ENCODE results near the gene AHCTF1. TPM values are rescaled to one million over a fixed set of nuclear protein-coding genes. Genes with fewer than 3 reads are reported as not detected.
"Not testable (repeated sequence)": the region's sequence is repeated elsewhere in the genome, so short reads cannot be mapped to it uniquely, and the experiment has no call there.

Gene AHCTF1
- total RNA-seq, 6 donors from 2014 or later, result 22.2 to 40.9 (median 29.7) TPM

DNA sequence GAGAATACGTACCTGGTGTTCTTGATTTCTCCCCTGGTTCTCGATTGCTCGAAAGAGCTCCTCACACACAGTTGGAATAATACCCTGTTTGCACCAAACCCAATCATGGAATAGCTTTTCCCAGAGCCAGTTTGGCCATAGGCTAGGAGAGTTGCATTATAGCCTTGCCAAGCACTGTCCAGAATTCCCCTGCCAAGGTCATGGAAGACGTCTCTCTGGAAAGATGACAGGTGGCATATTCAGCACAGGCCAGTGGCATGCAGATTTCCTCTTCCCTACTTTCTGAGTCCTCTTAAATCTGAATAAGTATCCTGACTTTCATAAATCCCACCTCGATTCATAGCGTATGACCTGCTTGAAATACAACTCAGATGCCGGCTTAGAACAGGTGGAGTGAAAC, 111.1 kb downstream of the AHCTF1 start:
- H3K4me3 ChIP-seq, result no peak overlapping the region
- DNase-seq (no peak), ATAC-seq (ENCODE audit: low FRiP score in 2 of 2) (no peak)
- H3K4me1 ChIP-seq, result no peaks in the 10 kb centered on the region
- H3K27me3 ChIP-seq, result no peaks in the 10 kb centered on the region
- no peaks in the 10 kb centered on the region for H3K36me3 ChIP-seq
- H3K27ac ChIP-seq, result no peak overlapping the region
- no peak for TF ChIP-seq POLR2A (IDR thresholded peaks at IDR 0.05)
- no peak for TF ChIP-seq POLR2AphosphoS5 (IDR thresholded peaks at IDR 0.05)
- no peak for TF ChIP-seq EP300 (IDR thresholded peaks at IDR 0.05)
- TF ChIP-seq CTCF (IDR thresholded peaks at IDR 0.05), result no peak
- 78 to 91% methylated on average over 7 of the region's 7 CpGs for WGBS, 2 donors
- no peaks in the 10 kb centered on the region for H3K9me3 ChIP-seq

GRCh38 chr1:246817778-246818177, 114.0 kb downstream of the AHCTF1 start:
- H3K36me3 ChIP-seq; H3K9me3 ChIP-seq; H3K4me3 ChIP-seq; ATAC-seq (ENCODE audit: low FRiP score in 2 of 2); H3K4me1 ChIP-seq; DNase-seq; H3K27me3 ChIP-seq; H3K27ac ChIP-seq: not testable (repeated sequence)
- 71 to 83% methylated on average over 3 of the region's 9 CpGs for WGBS, 2 donors

DNA sequence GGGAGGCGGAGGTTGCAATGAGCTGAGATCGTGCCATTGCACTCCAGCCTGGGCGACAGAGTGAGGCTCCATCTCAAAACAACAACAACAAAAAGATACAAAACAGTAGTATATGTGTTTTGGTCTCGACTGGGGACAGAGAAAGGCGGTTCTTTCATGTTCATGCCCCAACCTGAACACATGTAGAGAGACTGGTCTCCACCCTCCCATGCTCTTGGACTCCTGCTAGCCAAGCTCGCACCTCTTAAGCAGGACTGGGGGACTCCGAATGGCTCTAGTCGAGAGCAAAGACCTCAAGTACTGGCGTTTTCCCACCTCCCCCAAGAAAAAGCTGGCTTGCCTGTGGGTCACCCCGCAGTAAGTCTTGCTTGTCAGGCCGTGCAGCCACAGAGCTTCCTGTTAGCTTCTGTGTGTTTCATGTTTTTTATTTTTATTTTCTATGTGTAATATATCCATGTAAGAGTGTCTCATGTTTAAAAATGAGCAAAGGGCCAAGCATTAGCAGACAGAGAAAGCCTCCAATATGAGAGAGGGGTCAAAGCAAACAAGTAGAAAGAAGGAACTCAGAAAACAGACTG, 116.0 kb downstream of the AHCTF1 start:
- ATAC-seq (ENCODE audit: low FRiP score in 2 of 2), result peak in 1 of 2 donors; percentile 57
- no peak for DNase-seq
- Histone ChIP-seq H3K27ac (no peak overlapping the region), H3K36me3 (no peaks in the 10 kb centered on the region), H3K4me3 (no peak overlapping the region), H3K27me3 (no peaks in the 10 kb centered on the region), H3K4me1 (no peaks in the 10 kb centered on the region), H3K9me3 (no peaks in the 10 kb centered on the region)
- TF ChIP-seq POLR2A (IDR thresholded peaks at IDR 0.05), result no peak
- no peak for TF ChIP-seq EP300 (IDR thresholded peaks at IDR 0.05)
- TF ChIP-seq POLR2AphosphoS5 (IDR thresholded peaks at IDR 0.05), result no peak
- TF ChIP-seq CTCF (IDR thresholded peaks at IDR 0.05), result no peak
- WGBS, 2 donors, result 65 to 70% methylated on average over 11 of the region's 11 CpGs

DNA sequence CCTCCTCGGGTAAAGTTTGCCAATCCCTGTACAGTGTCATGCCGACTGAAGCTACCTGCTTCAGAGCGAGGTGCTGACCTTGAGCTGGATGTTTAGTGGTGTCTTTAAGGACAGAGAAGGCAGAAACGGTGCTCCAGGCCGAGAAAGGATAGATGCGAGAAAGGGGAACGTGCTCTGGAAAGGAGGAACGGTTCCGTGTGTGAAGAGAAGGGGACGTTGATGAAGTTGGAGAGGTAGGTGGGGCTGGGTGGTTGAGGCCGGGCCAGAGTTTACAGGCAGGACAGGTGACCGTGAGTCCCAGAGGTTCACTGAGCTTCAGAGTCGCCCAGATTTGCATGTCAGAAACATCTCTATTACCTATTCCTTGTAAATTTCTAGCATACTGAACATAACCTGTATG, 116.9 kb downstream of the AHCTF1 start:
- no peak for DNase-seq
- TF ChIP-seq CTCF (IDR thresholded peaks at IDR 0.05) (no peak), POLR2AphosphoS5 (IDR thresholded peaks at IDR 0.05) (no peak), EP300 (IDR thresholded peaks at IDR 0.05) (no peak), POLR2A (IDR thresholded peaks at IDR 0.05) (no peak)

DNA sequence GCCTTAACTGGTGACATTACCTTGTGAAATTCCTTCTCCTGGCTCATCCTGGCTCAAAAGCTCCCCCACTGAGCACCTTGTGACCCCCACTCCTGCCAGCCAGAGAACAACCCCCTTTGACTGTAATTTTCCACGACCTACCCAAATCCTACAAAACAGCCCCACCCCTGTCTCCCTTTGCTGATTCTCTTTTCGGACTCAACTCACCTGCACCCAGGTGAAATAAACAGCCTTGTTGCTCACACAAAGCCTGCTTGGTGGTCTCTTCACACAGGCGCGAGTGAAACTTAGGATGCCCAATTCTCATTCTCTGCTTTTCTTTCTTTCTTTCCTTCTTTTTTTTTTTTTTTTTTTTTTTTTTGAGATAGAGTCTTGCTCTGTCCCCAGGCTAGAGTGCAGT, 118.4 kb downstream of the AHCTF1 start:
- not testable (repeated sequence) for H3K4me3 ChIP-seq; DNase-seq; H3K27me3 ChIP-seq; H3K36me3 ChIP-seq; H3K4me1 ChIP-seq; H3K27ac ChIP-seq; ATAC-seq (ENCODE audit: low FRiP score in 2 of 2); H3K9me3 ChIP-seq
- 87 to 88% methylated on average over 4 of the region's 4 CpGs for WGBS, 2 donors

More for the DNA sequence above, 116.9 kb downstream of the AHCTF1 start:
- no peaks in the 10 kb centered on the region for H3K4me1 ChIP-seq
- no peak overlapping the region for H3K4me3 ChIP-seq
- H3K36me3 ChIP-seq, result no peaks in the 10 kb centered on the region
- H3K9me3 ChIP-seq, result no peaks in the 10 kb centered on the region
- no peaks in the 10 kb centered on the region for H3K27me3 ChIP-seq
- H3K27ac ChIP-seq, result no peak overlapping the region
- no peak for ATAC-seq (ENCODE audit: low FRiP score in 2 of 2)
- 84 to 85% methylated on average over 13 of the region's 13 CpGs for WGBS, 2 donors

DNA sequence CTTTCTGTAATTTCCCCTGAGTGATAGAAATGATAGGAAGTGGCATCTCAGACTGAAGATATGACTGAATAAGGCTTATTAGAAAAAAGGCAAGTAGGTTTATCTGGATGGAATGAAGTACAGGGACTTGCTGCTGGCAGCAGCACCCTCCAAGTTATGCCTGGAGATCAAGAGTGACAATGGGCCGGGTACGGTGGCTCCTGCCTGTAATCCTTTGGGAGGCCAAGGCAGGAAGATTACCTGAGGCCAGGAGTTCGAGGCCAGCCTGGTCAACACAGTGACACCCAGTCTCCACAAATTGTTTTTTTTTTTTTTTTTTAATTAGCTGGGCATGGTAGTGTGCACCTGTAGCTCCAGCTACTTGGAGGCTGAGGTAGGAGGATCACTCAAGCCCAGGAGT, 119.8 kb downstream of the AHCTF1 start:
- no peaks in the 10 kb centered on the region for H3K4me1 ChIP-seq
- ATAC-seq (ENCODE audit: low FRiP score in 2 of 2), result no peak
- H3K27ac ChIP-seq, result no peak overlapping the region
- 83 to 96% methylated on average over 3 of the region's 3 CpGs for WGBS, 2 donors
- no peaks in the 10 kb centered on the region for H3K27me3 ChIP-seq
- TF ChIP-seq EP300 (IDR thresholded peaks at IDR 0.05) (no peak), POLR2A (IDR thresholded peaks at IDR 0.05) (no peak)
- no peaks in the 10 kb centered on the region for H3K9me3 ChIP-seq
- H3K36me3 ChIP-seq, result no peaks in the 10 kb centered on the region
- H3K4me3 ChIP-seq, result no peak overlapping the region
- no peak for DNase-seq
